Pons (tissue), 1 donor: Measurements from ENCODE around the gene DCAF10.
"Not testable (repeated sequence)": the region's sequence is repeated elsewhere in the genome, so short reads cannot be mapped to it uniquely, and the experiment has no call there.

ENCODE experiments used
- DNase-seq: peaks from one replicate; pipeline ENCODE4 v3.0.0-alpha.2; 2016; ENCODE audit warnings: low spot score

The DCAF10 gene

GRCh38 chr9:37862530-37862929, 61.9 kb downstream of the DCAF10 start:
- DNase-seq: no peak

- DNase-seq: no peak
These were observed 69.6 kb downstream of the DCAF10 start for GRCh38 chr9:37870081-37870798.

- DNase-seq: no peak
These were observed 70.2 kb downstream of the DCAF10 start for GRCh38 chr9:37870799-37871176.

GRCh38 chr9:37873955-37874354, 73.4 kb downstream of the DCAF10 start:
- no peak for DNase-seq

GRCh38 chr9:37876376-37876775, 75.8 kb downstream of the DCAF10 start:
- no peak for DNase-seq

- no peak for DNase-seq
These were observed 80.4 kb downstream of the DCAF10 start for GRCh38 chr9:37880916-37881479.

- not testable (repeated sequence) for DNase-seq
These were observed 87.5 kb downstream of the DCAF10 start for GRCh38 chr9:37887977-37888583.

- no peak for DNase-seq
These were observed 88.9 kb downstream of the DCAF10 start for GRCh38 chr9:37889536-37889935.

GRCh38 chr9:37891042-37891441, 90.4 kb downstream of the DCAF10 start:
- DNase-seq: not testable (repeated sequence)

- DNase-seq: no peak
These were observed 91.5 kb downstream of the DCAF10 start for GRCh38 chr9:37892063-37892462.

- DNase-seq: no peak
These were observed 97.1 kb downstream of the DCAF10 start for GRCh38 chr9:37897665-37898064.

- no peak for DNase-seq
These were observed 98.4 kb downstream of the DCAF10 start for GRCh38 chr9:37899041-37899440.

GRCh38 chr9:37902131-37902530, 101.5 kb downstream of the DCAF10 start:
- no peak for DNase-seq

- DNase-seq: peak; percentile 24
These were observed 102.4 kb downstream of the DCAF10 start for GRCh38 chr9:37902796-37903646.

GRCh38 chr9:37903647-37904444, 103.2 kb downstream of the DCAF10 start, which contains the start of gene SLC25A51:
Gene SLC25A51 (minus strand): TSS chr9:37904127. CDS start chr9:37888550, 15,577 bp downstream.
- DNase-seq: peak; percentile 87

GRCh38 chr9:37904445-37905130, 104.0 kb downstream of the DCAF10 start:
- no peak for DNase-seq

- DNase-seq: no peak
These were observed 104.5 kb downstream of the DCAF10 start for GRCh38 chr9:37905131-37905505.

- no peak for DNase-seq
These were observed 105.2 kb downstream of the DCAF10 start for GRCh38 chr9:37905776-37906175.

- no peak for DNase-seq
These were observed 106.0 kb downstream of the DCAF10 start for GRCh38 chr9:37906312-37907239.

GRCh38 chr9:37908283-37908682, 107.7 kb downstream of the DCAF10 start:
- DNase-seq: no peak
